HCT116 (cell line): Measurements from ENCODE around the gene VCX. TPM values are rescaled to one million over a fixed set of nuclear protein-coding genes. Genes with fewer than 3 reads are reported as not detected.

ENCODE experiments used
- ATAC-seq: fragments of 200-7000 bp; cut with Tn5 transposase; 2 replicates; pipeline ENCODE4 v1.9.1; 2020; ENCODE audit warnings: mild to moderate bottlenecking, moderate library complexity
- BruUV-seq: library from RNA; stranded (reverse); fragments of 400-500 nt; replicated peaks from 2 replicates; lab custom pipeline; 2021; lab: Mats Ljungman, UMichigan
- CTCF ChIA-PET: fragments of 300-600 bp; sonication (Branson Sonifier 250); formaldehyde crosslinking; loops from one replicate; lab custom pipeline; 2021; ENCODE audit warnings: antibody characterized with exemption; lab: Charles Lee
- POLR2A ChIA-PET: fragments of 300-600, 350-600 bp; sonication (Branson Sonifier 250); formaldehyde crosslinking; loops from one replicate; lab custom pipeline; 2021; ENCODE audit warnings: antibody characterized with exemption; lab: Charles Lee
- RAD21 ChIA-PET, 2 experiments: fragments of 300-600 bp; sonication (Branson Sonifier 250); formaldehyde crosslinking; loops; one replicate each; lab custom pipeline; 2023; ENCODE audit warnings: low total read pairs in 2 of 2; ENCODE audit not compliant: uncharacterized antibody in 2 of 2, unreplicated experiment in 2 of 2, low non-redundant PET in 1 of 2; lab: Charles Lee
- DNase-seq: peaks from one replicate; pipeline ENCODE4 v3.0.0-alpha.2; 2010; ENCODE audit warnings: low read depth, low spot score
- H2AFZ ChIP-seq: fragments of 200-600 bp; shearing (Covaris generic), sonication (generic); 2 replicates; pipeline ENCODE4 v1.6.1; 2017; ENCODE audit warnings: low read depth, mixed run types, mixed read lengths, antibody characterized with exemption, low read length; ENCODE audit not compliant: poor library complexity, severe bottlenecking
- H3K27ac ChIP-seq: 2 replicates; pipeline ENCODE4 v1.5.1; 2012; ENCODE audit warnings: low read depth, low read length
- H3K27me3 ChIP-seq: fragments of 200-600 bp; sonication (generic); 2 replicates; pipeline ENCODE4 v1.6.1; 2016; ENCODE audit warnings: mixed run types, low read length, mixed read lengths; ENCODE audit not compliant: insufficient read depth
- H3K36me3 ChIP-seq, 2 experiments: fragments of 200-500 bp in 1 of 2; fragments of 200-600 bp in 1 of 2; sonication (Bioruptor generic) in 1 of 2; sonication (generic) in 1 of 2; 2 replicates each; pipeline versions ENCODE4 v1.5.1 to v1.6.1; 2014 to 2016; ENCODE audit warnings: low read length in 2 of 2, inconsistent platforms in 1 of 2, mixed read lengths in 1 of 2, mixed run types in 1 of 2; ENCODE audit not compliant: insufficient read depth in 2 of 2, control insufficient read depth in 1 of 2
- H3K4me1 ChIP-seq, 2 experiments: fragments of 200-600 bp in 1 of 2; sonication (generic) in 1 of 2; 2 replicates each; pipeline versions ENCODE4 v1.5.1 to v1.6.1; 2012 to 2017; ENCODE audit warnings: low read length in 2 of 2, inconsistent platforms in 1 of 2, mild to moderate bottlenecking in 1 of 2, mixed read lengths in 1 of 2, mixed run types in 1 of 2, moderate library complexity in 1 of 2; ENCODE audit not compliant: insufficient read depth in 2 of 2, control insufficient read depth in 1 of 2
- H3K4me2 ChIP-seq: fragments of 200-600 bp; sonication (generic); 2 replicates; pipeline ENCODE4 v1.6.1; 2017; ENCODE audit warnings: mixed run types, low read length, mixed read lengths
- H3K4me3 ChIP-seq, 2 experiments: fragments of 200-600 bp in 1 of 2; sonication (generic) in 1 of 2; replicated peaks in 1 of 2; 2 replicates each; pipeline ENCODE4 v1.5.1; 2011 to 2016; ENCODE audit warnings: low read length in 2 of 2, control low read depth in 1 of 2, low read depth in 1 of 2, mild to moderate bottlenecking in 1 of 2, mixed read lengths in 1 of 2, mixed run types in 1 of 2
- H3K79me2 ChIP-seq: fragments of 200-600 bp; sonication (generic); 2 replicates; pipeline ENCODE4 v1.6.1; 2017; ENCODE audit warnings: mild to moderate bottlenecking, mixed run types, low read length, moderate library complexity, mixed read lengths; ENCODE audit not compliant: insufficient read depth
- H3K9ac ChIP-seq: fragments of 200-600 bp; sonication (generic); 2 replicates; pipeline ENCODE4 v1.6.1; 2016; ENCODE audit warnings: low read length, mixed read lengths
- H3K9me2 ChIP-seq: fragments of 200-600 bp; sonication (generic), shearing (Covaris generic); 2 replicates; pipeline ENCODE4 v1.6.1; 2017; ENCODE audit warnings: mixed run types, mild to moderate bottlenecking, moderate library complexity; ENCODE audit not compliant: insufficient read depth
- H3K9me3 ChIP-seq, 2 experiments: fragments of 200-500 bp in 1 of 2; fragments of 200-600 bp in 1 of 2; sonication (Bioruptor generic) in 1 of 2; sonication (generic) in 1 of 2; 2 replicates each; pipeline ENCODE4 v1.6.1; 2014 to 2017; ENCODE audit warnings: low read length in 2 of 2, mixed read lengths in 2 of 2, inconsistent platforms in 1 of 2, low read depth in 1 of 2, mild to moderate bottlenecking in 1 of 2, mixed run types in 1 of 2, moderate library complexity in 1 of 2; ENCODE audit not compliant: control insufficient read depth in 1 of 2, insufficient read depth in 1 of 2
- H4K20me1 ChIP-seq: fragments of 200-600 bp; sonication (generic), shearing (Covaris generic); 2 replicates; pipeline ENCODE4 v1.6.1; 2017; ENCODE audit warnings: mixed run types, mild to moderate bottlenecking, moderate library complexity; ENCODE audit not compliant: insufficient read depth
- CBX3 ChIP-seq: IDR thresholded peaks from 2 replicates; pipeline ENCODE4 v1.6.1; 2012; ENCODE audit warnings: low read depth
- CEBPB ChIP-seq: IDR thresholded peaks from 2 replicates; pipeline ENCODE4 v1.6.1; 2012; ENCODE audit warnings: low read depth
- EGR1 ChIP-seq: IDR thresholded peaks from 2 replicates; pipeline ENCODE4 v1.6.1; 2012; ENCODE audit warnings: low read depth
- EZH2phosphoT487 ChIP-seq: fragments of 200-600 bp; IDR thresholded peaks from 2 replicates; pipeline ENCODE4 v1.6.1; 2018; ENCODE audit warnings: antibody characterized with exemption, borderline replicate concordance
- FOSL1 ChIP-seq: IDR thresholded peaks from 2 replicates; pipeline ENCODE4 v1.6.1; 2012; ENCODE audit warnings: low read depth
- POLR2AphosphoS5 ChIP-seq: IDR thresholded peaks from 2 replicates; pipeline ENCODE4 v1.6.1; 2011; ENCODE audit warnings: mild to moderate bottlenecking, low read depth, low read length, moderate library complexity
- SIN3A ChIP-seq: IDR thresholded peaks from 2 replicates; pipeline ENCODE4 v1.6.1; 2012; ENCODE audit warnings: low read depth
- SRF ChIP-seq: IDR thresholded peaks from 2 replicates; pipeline ENCODE4 v1.6.1; 2012; ENCODE audit warnings: low read depth
- ZNF274 ChIP-seq: fragments of 200-500 bp; sonication (Bioruptor generic); IDR thresholded peaks from 2 replicates; pipeline ENCODE4 v1.6.1; 2014; ENCODE audit warnings: mild to moderate bottlenecking, low read depth, low read length, inconsistent platforms
- intact Hi-C: fragments of 100-400 bp; cut with micrococcal nuclease; formaldehyde crosslinking; loops from 2 replicates; pipeline ENCODE4 v1.10.0; 2022
- total RNA-seq: library from RNA; stranded (reverse); gene quantifications from one replicate; pipeline ENCODE4 v1.2.1, GENCODE V29; 2021; ENCODE audit not compliant: unreplicated experiment
- TF ChIP-seq, protein P1 (sequence below): IDR thresholded peaks from 2 replicates; pipeline ENCODE4 v1.6.1; 2012
- TF ChIP-seq, protein P2 (sequence below): IDR thresholded peaks from 2 replicates; pipeline ENCODE4 v1.6.1; 2012
- TF ChIP-seq, protein P3 (sequence below), 3 experiments: fragments of 200-600 bp in 1 of 3; sonication (generic) in 1 of 3; IDR thresholded peaks in 2 of 3; conservative IDR thresholded peaks in 1 of 3; 2 replicates each; pipeline ENCODE4 v1.5.1; 2012 to 2017; ENCODE audit warnings: low read depth in 2 of 3, low read length in 2 of 3, antibody characterized with exemption in 1 of 3, borderline replicate concordance in 1 of 3, control low read depth in 1 of 3, mild to moderate bottlenecking in 1 of 3, mixed read lengths in 1 of 3, mixed run types in 1 of 3, moderate library complexity in 1 of 3; ENCODE audit not compliant: insufficient read depth in 1 of 3
- TF ChIP-seq, protein P4 (sequence below): IDR thresholded peaks from 2 replicates; pipeline ENCODE4 v1.6.1; 2011; ENCODE audit warnings: mild to moderate bottlenecking, low read length, moderate library complexity; ENCODE audit not compliant: insufficient replicate concordance; ENCODE audit errors: extremely low read depth

Gene VCX
- total RNA-seq, 1 experiment from 2014 or later = not detected

DNA sequence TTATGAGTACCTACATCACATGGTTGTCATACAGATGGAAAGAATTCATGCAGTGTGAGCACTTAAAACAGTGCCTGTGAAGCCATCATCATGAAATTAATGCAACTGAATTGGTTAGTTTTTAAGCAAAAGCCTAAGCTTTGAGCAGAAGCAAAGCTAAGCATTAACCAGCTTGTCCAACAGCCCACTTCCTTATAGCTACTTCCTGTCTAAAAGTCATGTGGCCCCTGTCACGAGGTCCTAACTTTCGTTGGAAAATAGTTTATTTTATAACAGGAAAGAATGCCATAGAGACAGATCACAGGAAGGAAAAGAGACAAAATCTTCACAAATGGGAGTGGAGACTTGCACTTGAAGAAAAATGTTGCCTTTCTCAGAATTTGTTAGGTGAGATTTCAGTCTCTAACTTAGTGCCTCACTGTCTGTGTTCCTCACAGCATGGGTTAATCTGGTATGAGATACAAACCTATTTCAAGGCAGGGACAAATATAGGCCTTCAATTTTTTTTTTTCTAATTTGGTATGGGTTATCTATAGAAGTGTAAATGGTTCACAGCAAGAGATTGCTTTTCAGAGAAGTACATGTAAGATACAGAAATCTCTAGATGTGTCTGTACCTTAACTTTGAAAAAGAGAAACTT is 27.7 kb upstream of the VCX start:
- BruUV-seq = no TSS peak
- RAD21 ChIA-PET = no interaction called here

More for the DNA sequence above, 27.7 kb upstream of the VCX start:
- DNase-seq (no peak), ATAC-seq (no peak)
- H3K36me3 ChIP-seq = no peaks in the 10 kb centered on the region
- TF ChIP-seq FOSL1 (no peak), EGR1 (no peak), EZH2phosphoT487 (no peak), CBX3 (no peak), SIN3A (no peak), POLR2AphosphoS5 (no peak), CEBPB (no peak), ZNF274 (no peak), SRF (no peak)
- TF ChIP-seq, protein P1, sequence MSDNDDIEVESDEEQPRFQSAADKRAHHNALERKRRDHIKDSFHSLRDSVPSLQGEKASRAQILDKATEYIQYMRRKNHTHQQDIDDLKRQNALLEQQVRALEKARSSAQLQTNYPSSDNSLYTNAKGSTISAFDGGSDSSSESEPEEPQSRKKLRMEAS = no peak
- TF ChIP-seq, protein P2, sequence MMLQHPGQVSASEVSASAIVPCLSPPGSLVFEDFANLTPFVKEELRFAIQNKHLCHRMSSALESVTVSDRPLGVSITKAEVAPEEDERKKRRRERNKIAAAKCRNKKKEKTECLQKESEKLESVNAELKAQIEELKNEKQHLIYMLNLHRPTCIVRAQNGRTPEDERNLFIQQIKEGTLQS = no peak
- TF ChIP-seq, protein P3, sequence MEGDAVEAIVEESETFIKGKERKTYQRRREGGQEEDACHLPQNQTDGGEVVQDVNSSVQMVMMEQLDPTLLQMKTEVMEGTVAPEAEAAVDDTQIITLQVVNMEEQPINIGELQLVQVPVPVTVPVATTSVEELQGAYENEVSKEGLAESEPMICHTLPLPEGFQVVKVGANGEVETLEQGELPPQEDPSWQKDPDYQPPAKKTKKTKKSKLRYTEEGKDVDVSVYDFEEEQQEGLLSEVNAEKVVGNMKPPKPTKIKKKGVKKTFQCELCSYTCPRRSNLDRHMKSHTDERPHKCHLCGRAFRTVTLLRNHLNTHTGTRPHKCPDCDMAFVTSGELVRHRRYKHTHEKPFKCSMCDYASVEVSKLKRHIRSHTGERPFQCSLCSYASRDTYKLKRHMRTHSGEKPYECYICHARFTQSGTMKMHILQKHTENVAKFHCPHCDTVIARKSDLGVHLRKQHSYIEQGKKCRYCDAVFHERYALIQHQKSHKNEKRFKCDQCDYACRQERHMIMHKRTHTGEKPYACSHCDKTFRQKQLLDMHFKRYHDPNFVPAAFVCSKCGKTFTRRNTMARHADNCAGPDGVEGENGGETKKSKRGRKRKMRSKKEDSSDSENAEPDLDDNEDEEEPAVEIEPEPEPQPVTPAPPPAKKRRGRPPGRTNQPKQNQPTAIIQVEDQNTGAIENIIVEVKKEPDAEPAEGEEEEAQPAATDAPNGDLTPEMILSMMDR (IDR thresholded peaks at IDR 0.05 in 2 of 3, conservative IDR thresholded peaks at IDR 0.05 in 1 of 3; ENCODE audit: borderline replicate concordance in 1 of 3, insufficient read depth in 1 of 3, low read depth in 2 of 3, low read length in 2 of 3) = no peak
- TF ChIP-seq, protein P4, sequence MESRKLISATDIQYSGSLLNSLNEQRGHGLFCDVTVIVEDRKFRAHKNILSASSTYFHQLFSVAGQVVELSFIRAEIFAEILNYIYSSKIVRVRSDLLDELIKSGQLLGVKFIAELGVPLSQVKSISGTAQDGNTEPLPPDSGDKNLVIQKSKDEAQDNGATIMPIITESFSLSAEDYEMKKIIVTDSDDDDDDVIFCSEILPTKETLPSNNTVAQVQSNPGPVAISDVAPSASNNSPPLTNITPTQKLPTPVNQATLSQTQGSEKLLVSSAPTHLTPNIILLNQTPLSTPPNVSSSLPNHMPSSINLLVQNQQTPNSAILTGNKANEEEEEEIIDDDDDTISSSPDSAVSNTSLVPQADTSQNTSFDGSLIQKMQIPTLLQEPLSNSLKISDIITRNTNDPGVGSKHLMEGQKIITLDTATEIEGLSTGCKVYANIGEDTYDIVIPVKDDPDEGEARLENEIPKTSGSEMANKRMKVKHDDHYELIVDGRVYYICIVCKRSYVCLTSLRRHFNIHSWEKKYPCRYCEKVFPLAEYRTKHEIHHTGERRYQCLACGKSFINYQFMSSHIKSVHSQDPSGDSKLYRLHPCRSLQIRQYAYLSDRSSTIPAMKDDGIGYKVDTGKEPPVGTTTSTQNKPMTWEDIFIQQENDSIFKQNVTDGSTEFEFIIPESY = no peak
- H3K9ac ChIP-seq = no peak overlapping the region
- no peak overlapping the region for H3K4me3 ChIP-seq
- H3K9me3 ChIP-seq = no peaks in the 10 kb centered on the region
- no peak overlapping the region for H2AFZ ChIP-seq
- no peaks in the 10 kb centered on the region for H4K20me1 ChIP-seq
- no peak overlapping the region for H3K27ac ChIP-seq
- no peaks in the 10 kb centered on the region for H3K4me1 ChIP-seq
- H3K4me2 ChIP-seq = no peak overlapping the region
- H3K9me2 ChIP-seq = no peaks in the 10 kb centered on the region
- POLR2A ChIA-PET = no interaction called here
- H3K27me3 ChIP-seq = no peaks in the 10 kb centered on the region
- CTCF ChIA-PET = no interaction called here
- intact Hi-C loops = no loop called here
- no peaks in the 10 kb centered on the region for H3K79me2 ChIP-seq
